Skeletal muscle satellite cell (primary cell): ENCODE results near the gene WNT8A. TPM values are rescaled to one million over a fixed set of nuclear protein-coding genes. Genes with fewer than 3 reads are reported as not detected.
"Not testable (repeated sequence)": the region's sequence is repeated elsewhere in the genome, so short reads cannot be mapped to it uniquely, and the experiment has no call there.

Experiments
- H3K27me3 ChIP-seq: 2 replicates; pipeline ENCODE4 v1.7.0; 2013; ENCODE audit warnings: low read length; ENCODE audit not compliant: control insufficient read depth, insufficient read depth
- H3K36me3 ChIP-seq: 2 replicates; pipeline ENCODE4 v1.7.0; 2013; ENCODE audit warnings: mild to moderate bottlenecking, control low read depth, low read length; ENCODE audit not compliant: insufficient read depth
- H3K4me1 ChIP-seq: 2 replicates; pipeline ENCODE4 v1.7.0; 2013; ENCODE audit warnings: low read length; ENCODE audit not compliant: control insufficient read depth, insufficient read depth
- H3K4me2 ChIP-seq: 2 replicates; pipeline ENCODE4 v1.7.0; 2013; ENCODE audit warnings: mild to moderate bottlenecking, low read length
- H3K4me3 ChIP-seq: 2 replicates; pipeline ENCODE4 v1.7.0; 2013; ENCODE audit warnings: low read length
- H3K9ac ChIP-seq: 2 replicates; pipeline ENCODE4 v1.7.0; 2013; ENCODE audit warnings: mild to moderate bottlenecking, low read depth, low read length, moderate library complexity
- H3K9me3 ChIP-seq: replicated peaks from 2 replicates; pipeline ENCODE4 v1.7.0; 2013; ENCODE audit warnings: mild to moderate bottlenecking, control low read depth, low read length
- total RNA-seq: library from RNA; depleted of rRNA; stranded (reverse); fragments of >200 nt; gene quantifications from 2 replicates; pipeline ENCODE4 v1.2.3, GENCODE V29; 2012; rRNA removed

Gene WNT8A
- total RNA-seq: not detected in 2 replicates

GRCh38 chr5:138083702-138084101 lies at the start of gene WNT8A:
Gene WNT8A (plus strand): TSS chr5:138084033. CDS start chr5:138084128, 95 bp downstream.
- no peaks in the 10 kb centered on the region for H3K9me3 ChIP-seq
- no peak within 1 kb of the TSS for H3K4me3 ChIP-seq
- no peaks in the 10 kb centered on the region for H3K36me3 ChIP-seq
- H3K4me2 ChIP-seq: no peak within 1 kb of the TSS
- no peaks in the 10 kb centered on the region for H3K4me1 ChIP-seq
- no peak within 1 kb of the TSS for H3K9ac ChIP-seq
- peaks cover 15% of the 10 kb centered on the region for H3K27me3 ChIP-seq

GRCh38 chr5:138035605-138036537 lies 48.0 kb upstream of the WNT8A start:
- no peaks in the 10 kb centered on the region for H3K27me3 ChIP-seq
- H3K9ac ChIP-seq: no peak overlapping the region
- H3K9me3 ChIP-seq: no peaks in the 10 kb centered on the region
- peak overlapping the region; percentile 12 for H3K4me2 ChIP-seq
- no peak overlapping the region for H3K4me3 ChIP-seq
- H3K4me1 ChIP-seq: peaks cover 15% of the 10 kb centered on the region
- H3K36me3 ChIP-seq: no peaks in the 10 kb centered on the region

- H3K9ac ChIP-seq: no peak overlapping the region
- H3K9me3 ChIP-seq: no peaks in the 10 kb centered on the region
- H3K4me1 ChIP-seq: peaks cover 15% of the 10 kb centered on the region
- H3K36me3 ChIP-seq: no peaks in the 10 kb centered on the region
- H3K27me3 ChIP-seq: no peaks in the 10 kb centered on the region
- no peak overlapping the region for H3K4me3 ChIP-seq
- H3K4me2 ChIP-seq: no peak overlapping the region
Observed at GRCh38 chr5:138037271-138037670, 46.6 kb upstream of the WNT8A start.

- H3K4me1 ChIP-seq: peaks cover 15% of the 10 kb centered on the region
- no peak overlapping the region for H3K9ac ChIP-seq
- H3K27me3 ChIP-seq: no peaks in the 10 kb centered on the region
- no peaks in the 10 kb centered on the region for H3K36me3 ChIP-seq
- H3K4me3 ChIP-seq: no peak overlapping the region
- H3K4me2 ChIP-seq: no peak overlapping the region
- H3K9me3 ChIP-seq: no peaks in the 10 kb centered on the region
Observed at GRCh38 chr5:138037907-138038633, 45.8 kb upstream of the WNT8A start.

- Histone ChIP-seq H3K27me3 (no peaks in the 10 kb centered on the region), H3K9me3 (no peaks in the 10 kb centered on the region), H3K36me3 (no peaks in the 10 kb centered on the region), H3K9ac (no peak overlapping the region), H3K4me1 (peaks cover 8% of the 10 kb centered on the region), H3K4me2 (no peak overlapping the region), H3K4me3 (no peak overlapping the region)
Observed at GRCh38 chr5:138038826-138039225, 45.0 kb upstream of the WNT8A start.

GRCh38 chr5:138045283-138045682 lies 38.5 kb upstream of the WNT8A start:
- H3K4me3 ChIP-seq, H3K4me1 ChIP-seq, H3K36me3 ChIP-seq, H3K4me2 ChIP-seq, H3K27me3 ChIP-seq, H3K9me3 ChIP-seq, H3K9ac ChIP-seq: not testable (repeated sequence)

GRCh38 chr5:138051441-138052296 lies 32.2 kb upstream of the WNT8A start:
- Histone ChIP-seq H3K4me1 (no peaks in the 10 kb centered on the region), H3K27me3 (peaks cover 28% of the 10 kb centered on the region), H3K9me3 (no peaks in the 10 kb centered on the region), H3K4me2 (no peak overlapping the region), H3K36me3 (no peaks in the 10 kb centered on the region), H3K9ac (no peak overlapping the region), H3K4me3 (no peak overlapping the region)

GRCh38 chr5:138052718-138053117 lies 31.1 kb upstream of the WNT8A start:
- H3K4me3 ChIP-seq, H3K36me3 ChIP-seq, H3K9ac ChIP-seq, H3K4me1 ChIP-seq, H3K9me3 ChIP-seq, H3K4me2 ChIP-seq: not testable (repeated sequence)
- peaks cover 28% of the 10 kb centered on the region for H3K27me3 ChIP-seq

GRCh38 chr5:138053554-138053953 lies 30.3 kb upstream of the WNT8A start:
- H3K4me2 ChIP-seq: no peak overlapping the region
- no peaks in the 10 kb centered on the region for H3K4me1 ChIP-seq
- H3K36me3 ChIP-seq: no peaks in the 10 kb centered on the region
- H3K9ac ChIP-seq: no peak overlapping the region
- peaks cover 32% of the 10 kb centered on the region for H3K27me3 ChIP-seq
- no peak overlapping the region for H3K4me3 ChIP-seq
- H3K9me3 ChIP-seq: no peaks in the 10 kb centered on the region

- H3K4me1 ChIP-seq: no peaks in the 10 kb centered on the region
- no peak overlapping the region for H3K4me2 ChIP-seq
- H3K9me3 ChIP-seq: no peaks in the 10 kb centered on the region
- peaks cover 32% of the 10 kb centered on the region for H3K27me3 ChIP-seq
- H3K9ac ChIP-seq: no peak overlapping the region
- H3K36me3 ChIP-seq: no peaks in the 10 kb centered on the region
- no peak overlapping the region for H3K4me3 ChIP-seq
Observed at GRCh38 chr5:138054206-138054605, 29.6 kb upstream of the WNT8A start.
